Subcutaneous abdominal adipose tissue (tissue), 5 donors: ENCODE measurements around the gene CYP4F22.

ENCODE experiments used
- H3K27ac ChIP-seq: one replicate; pipeline ENCODE4 v1.7.0; 2013; ENCODE audit warnings: low read depth, mild to moderate bottlenecking, inconsistent platforms, low read length, moderate library complexity
- H3K27me3 ChIP-seq, 5 donors: one replicate each; pipeline ENCODE4 v1.7.0; 2013; ENCODE audit warnings: low read length in 5 of 5, inconsistent platforms in 1 of 5; ENCODE audit not compliant: control insufficient read depth in 5 of 5, insufficient read depth in 4 of 5
- H3K36me3 ChIP-seq, 5 donors: one replicate each; pipeline ENCODE4 v1.7.0; 2013; ENCODE audit warnings: low read length in 5 of 5; ENCODE audit not compliant: control insufficient read depth in 5 of 5, insufficient read depth in 5 of 5
- H3K4me1 ChIP-seq, 5 donors: one replicate each; pipeline ENCODE4 v1.7.0; 2013; ENCODE audit warnings: low read length in 5 of 5, mild to moderate bottlenecking in 3 of 5, moderate library complexity in 1 of 5; ENCODE audit not compliant: control insufficient read depth in 5 of 5, insufficient read depth in 5 of 5
- H3K4me3 ChIP-seq, 5 donors: one replicate each; pipeline ENCODE4 v1.7.0; 2013; ENCODE audit warnings: low read length in 5 of 5, low read depth in 1 of 5
- H3K9ac ChIP-seq, 5 donors: one replicate each; pipeline ENCODE4 v1.7.0; 2013; ENCODE audit warnings: low read length in 5 of 5, mild to moderate bottlenecking in 4 of 5, moderate library complexity in 3 of 5
- H3K9me3 ChIP-seq, 5 donors: one replicate each; pipeline ENCODE4 v1.7.0; 2013; ENCODE audit warnings: low read length in 5 of 5; ENCODE audit not compliant: control insufficient read depth in 5 of 5
- donor health status: healthy.
- donor health status: healthy.
- donor health status: healthy.
- donor health status: healthy.
- donor health status: healthy.

CYP4F22 gene

GRCh38 chr19:15488489-15489226, 19.7 kb upstream of the CYP4F22 start:
- no peak overlapping the region for H3K27ac ChIP-seq
- no peak overlapping the region for H3K4me3 ChIP-seq
- no peaks in the 10 kb centered on the region for H3K27me3 ChIP-seq
- H3K4me1 ChIP-seq, result peaks cover 0 to 18% (median 10%) of the 10 kb centered on the region in 5 donors
- H3K36me3 ChIP-seq, result no peaks in the 10 kb centered on the region
- peaks cover 0 to 5% (median 0%) of the 10 kb centered on the region in 5 donors for H3K9me3 ChIP-seq
- peak overlapping the region in 1 of 5 donors; percentile 25 for H3K9ac ChIP-seq

- Histone ChIP-seq H3K36me3 (no peaks in the 10 kb centered on the region), H3K27ac (no peak overlapping the region), H3K9me3 (no peaks in the 10 kb centered on the region), H3K27me3 (no peaks in the 10 kb centered on the region), H3K4me1 (peaks cover 1 to 8% (median 5%) of the 10 kb centered on the region in 5 donors), H3K9ac (no peak overlapping the region), H3K4me3 (no peak overlapping the region)
These were observed 13.2 kb upstream of the CYP4F22 start for GRCh38 chr19:15495151-15495550.

- Histone ChIP-seq H3K27ac (no peak overlapping the region), H3K4me1 (peaks cover 1 to 8% (median 5%) of the 10 kb centered on the region in 5 donors), H3K9me3 (no peaks in the 10 kb centered on the region), H3K36me3 (no peaks in the 10 kb centered on the region), H3K9ac (no peak overlapping the region), H3K4me3 (no peak overlapping the region), H3K27me3 (no peaks in the 10 kb centered on the region)
These were observed 10.0 kb upstream of the CYP4F22 start for GRCh38 chr19:15498156-15498858.

DNA sequence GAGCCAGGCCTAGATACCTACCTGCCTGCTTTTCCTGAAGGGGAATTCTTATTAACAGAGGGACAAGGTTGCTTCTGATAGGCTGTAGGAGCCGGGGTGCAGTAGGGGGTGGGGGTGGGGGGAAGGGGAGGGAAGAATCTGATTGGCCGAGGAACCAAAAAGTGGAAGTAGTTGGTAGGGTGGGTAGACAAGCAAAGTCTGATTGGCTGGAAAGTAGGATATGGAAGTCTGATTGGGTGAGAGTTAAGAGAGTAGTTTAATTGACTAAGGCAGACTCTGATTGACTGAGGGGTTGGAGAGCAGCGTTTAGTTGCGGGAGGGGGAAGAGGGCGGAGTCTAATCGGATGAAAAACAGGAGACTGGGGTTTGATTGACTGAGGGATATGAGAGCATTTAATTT, 9.4 kb upstream of the CYP4F22 start:
- no peaks in the 10 kb centered on the region for H3K36me3 ChIP-seq
- no peak overlapping the region for H3K27ac ChIP-seq
- no peaks in the 10 kb centered on the region for H3K27me3 ChIP-seq
- H3K9me3 ChIP-seq, result no peaks in the 10 kb centered on the region
- no peak overlapping the region for H3K9ac ChIP-seq
- H3K4me1 ChIP-seq, result peaks cover 1 to 8% (median 5%) of the 10 kb centered on the region in 5 donors
- no peak overlapping the region for H3K4me3 ChIP-seq

GRCh38 chr19:15501596-15501995, 6.7 kb upstream of the CYP4F22 start:
- Histone ChIP-seq H3K4me1 (peaks cover 1 to 10% (median 5%) of the 10 kb centered on the region in 5 donors), H3K4me3 (no peak overlapping the region), H3K9ac (no peak overlapping the region), H3K36me3 (no peaks in the 10 kb centered on the region), H3K27ac (no peak overlapping the region), H3K9me3 (no peaks in the 10 kb centered on the region), H3K27me3 (peaks cover 0 to 4% (median 0%) of the 10 kb centered on the region in 5 donors)

DNA sequence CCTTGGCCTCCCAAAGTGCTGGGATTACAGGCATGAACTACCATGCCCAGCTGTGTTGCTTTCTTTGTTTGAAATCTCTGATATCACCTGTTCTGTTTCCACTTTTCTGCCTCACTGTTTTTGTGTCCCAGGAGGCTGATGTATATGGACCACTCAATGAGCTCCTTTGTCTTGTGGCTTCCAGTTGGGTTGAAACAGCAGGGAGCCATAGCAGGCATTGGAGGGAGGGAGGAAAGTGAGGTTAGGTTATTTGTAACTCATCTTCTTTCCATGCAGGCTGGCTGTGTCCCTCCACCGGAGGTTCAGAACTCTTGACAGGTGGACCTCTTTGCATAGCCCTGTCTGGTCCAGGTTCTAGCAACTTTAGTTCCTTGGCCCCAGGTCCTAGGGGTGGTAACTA, 6.1 kb upstream of the CYP4F22 start:
- Histone ChIP-seq H3K4me1 (peaks cover 1 to 11% (median 5%) of the 10 kb centered on the region in 5 donors), H3K9ac (no peak overlapping the region), H3K9me3 (no peaks in the 10 kb centered on the region), H3K4me3 (no peak overlapping the region), H3K27ac (no peak overlapping the region), H3K27me3 (peaks cover 0 to 7% (median 2%) of the 10 kb centered on the region in 5 donors), H3K36me3 (no peaks in the 10 kb centered on the region)

- Histone ChIP-seq H3K4me1 (peaks cover 0 to 21% (median 8%) of the 10 kb centered on the region in 5 donors), H3K9me3 (no peaks in the 10 kb centered on the region), H3K36me3 (no peaks in the 10 kb centered on the region), H3K9ac (no peak overlapping the region), H3K27me3 (peaks cover 17 to 33% (median 21%) of the 10 kb centered on the region in 5 donors), H3K4me3 (no peak overlapping the region), H3K27ac (no peak overlapping the region)
These were observed 2.2 kb upstream of the CYP4F22 start for GRCh38 chr19:15506074-15506571.

- no peaks in the 10 kb centered on the region for H3K36me3 ChIP-seq
- no peak overlapping the region for H3K9ac ChIP-seq
- peaks cover 18 to 36% (median 21%) of the 10 kb centered on the region in 5 donors for H3K27me3 ChIP-seq
- no peak overlapping the region for H3K4me3 ChIP-seq
- no peak overlapping the region for H3K27ac ChIP-seq
- H3K4me1 ChIP-seq, result peaks cover 0 to 21% (median 8%) of the 10 kb centered on the region in 5 donors
- H3K9me3 ChIP-seq, result no peaks in the 10 kb centered on the region
These were observed 974 bp upstream of the CYP4F22 start for GRCh38 chr19:15507068-15508034.

- Histone ChIP-seq H3K27me3 (peaks cover 18 to 32% (median 21%) of the 10 kb centered on the region in 5 donors), H3K27ac (no peak overlapping the region), H3K4me3 (no peak overlapping the region)
These were observed 3.5 kb downstream of the CYP4F22 start for GRCh38 chr19:15511671-15512424.

More at GRCh38 chr19:15511671-15512424, 3.5 kb downstream of the CYP4F22 start:
- Histone ChIP-seq H3K36me3 (no peaks in the 10 kb centered on the region), H3K4me1 (peaks cover 0 to 16% (median 8%) of the 10 kb centered on the region in 5 donors), H3K9me3 (peaks cover 0 to 5% (median 0%) of the 10 kb centered on the region in 5 donors), H3K9ac (no peak overlapping the region)
